Measurements from ENCODE around the gene DAGLB.

DNA sequence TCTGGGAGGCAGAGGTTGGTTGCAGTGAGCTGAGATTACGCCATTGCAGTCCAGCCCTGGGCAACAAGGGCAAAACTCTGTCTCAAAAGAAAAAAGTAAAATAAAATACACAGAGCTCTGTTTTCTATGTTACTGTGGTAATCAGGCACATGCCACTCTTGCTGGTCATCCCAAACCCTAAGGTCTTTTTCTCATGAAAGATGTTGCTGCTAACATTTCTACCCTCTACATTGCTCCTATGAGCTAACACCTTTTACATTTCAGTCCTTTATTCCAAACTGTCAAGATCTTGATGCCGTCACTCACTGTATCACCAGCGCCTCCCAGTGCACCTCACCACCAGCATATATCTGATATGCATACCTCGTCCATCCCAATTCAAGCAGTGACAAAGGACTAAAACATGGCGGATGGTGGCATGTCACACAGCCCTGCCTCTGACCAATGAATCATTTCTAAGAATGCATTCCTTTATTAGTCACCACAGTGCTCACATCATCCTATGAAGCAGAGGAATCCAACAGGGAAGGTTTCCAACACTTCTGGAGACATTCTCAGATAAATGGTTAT lies 4.3 kb downstream of the DAGLB start:
- TF ChIP-seq CTCF (conservative IDR thresholded peaks at IDR 0.05): no peak
- no peak for TF ChIP-seq ZFX (IDR thresholded peaks at IDR 0.05)
